Gastrocnemius medialis (tissue), 4 donors: ENCODE results near the gene ZBTB6. TPM values are rescaled to one million over a fixed set of nuclear protein-coding genes. Genes with fewer than 3 reads are reported as not detected.

Experiments
- ATAC-seq, 2 donors: fragments of 150-250 bp; one replicate each; pipeline ENCODE4 v1.9.1; 2016
- DNase-seq, 2 donors: peaks; one replicate each; pipeline ENCODE4 v3.0.0-alpha.2; 2019
- H3K27ac ChIP-seq, 4 donors: fragments of 200-600 bp; sonication (generic); 1 replicate in 1 of 4; 2 replicates in 3 of 4; pipeline ENCODE4 v1.5.1; 2016 to 2018; ENCODE audit warnings: mild to moderate bottlenecking in 2 of 4, moderate library complexity in 1 of 4
- H3K27me3 ChIP-seq, 3 donors: fragments of 200-600 bp; sonication (generic) in 2 of 3; 1 replicate in 1 of 3; 2 replicates in 2 of 3; pipeline versions ENCODE4 v1.5.1 to v1.6.0; 2016 to 2019; ENCODE audit warnings: mild to moderate bottlenecking in 1 of 3, moderate library complexity in 1 of 3
- H3K36me3 ChIP-seq, 2 donors: fragments of 200-600 bp; sonication (generic) in 1 of 2; one replicate each; pipeline ENCODE4 v1.5.1; 2017 to 2018
- H3K4me1 ChIP-seq, 2 donors: fragments of 200-600 bp; sonication (generic) in 1 of 2; one replicate each; pipeline ENCODE4 v1.5.1; 2016 to 2017; ENCODE audit warnings: mild to moderate bottlenecking in 2 of 2
- H3K4me3 ChIP-seq, 4 donors: fragments of 200-600 bp; sonication (generic) in 3 of 4; 1 replicate in 1 of 4; 2 replicates in 3 of 4; pipeline ENCODE4 v1.5.1; 2016 to 2019; ENCODE audit warnings: mild to moderate bottlenecking in 2 of 4
- H3K9me3 ChIP-seq, 3 donors: fragments of 200-600 bp; sonication (generic) in 2 of 3; 1 replicate in 1 of 3; 2 replicates in 2 of 3; pipeline ENCODE4 v1.5.1; 2016 to 2019
- POLR2A ChIP-seq, 2 donors: fragments of 450-650 bp; IDR thresholded peaks; one replicate each; pipeline ENCODE4 v1.6.1; 2017; ENCODE audit warnings: antibody characterized with exemption in 2 of 2, mild to moderate bottlenecking in 2 of 2, moderate library complexity in 2 of 2
- in situ Hi-C, 4 donors: fragments of 200-750 bp; cut with MboI; loops; one replicate each; pipeline versions ENCODE4 v1.15.0 to v1.8.0; 2017; ENCODE audit warnings: low sequenced_read_pairs in 4 of 4
- intact Hi-C: fragments of 100-400 bp; cut with DNase I; formaldehyde crosslinking; loops from one replicate; pipeline ENCODE4 v1.15.1; 2023; ENCODE audit warnings: low total_unique reads
- total RNA-seq, 4 donors: library from RNA; depleted of rRNA; stranded (reverse); fragments of >200 nt; gene quantifications; one replicate each; pipeline versions ENCODE4 v1.1.0 to v1.2.3, GENCODE V29; 2016
- TF ChIP-seq, protein P1 (sequence below), 5 experiments: fragments of 450-650 bp in 3 of 5; fragments of 200-600 bp in 2 of 5; sonication (generic) in 2 of 5; IDR thresholded peaks in 4 of 5; conservative IDR thresholded peaks in 1 of 5; 1 replicate in 4 of 5; 2 replicates in 1 of 5; pipeline ENCODE4 v1.5.1; 2016 to 2019; ENCODE audit warnings: antibody characterized with exemption in 5 of 5, mild to moderate bottlenecking in 3 of 5, moderate library complexity in 3 of 5

ZBTB6 gene
- total RNA-seq, 4 donors from 2014 or later = 4.5 to 12.0 (median 7.8) TPM

DNA sequence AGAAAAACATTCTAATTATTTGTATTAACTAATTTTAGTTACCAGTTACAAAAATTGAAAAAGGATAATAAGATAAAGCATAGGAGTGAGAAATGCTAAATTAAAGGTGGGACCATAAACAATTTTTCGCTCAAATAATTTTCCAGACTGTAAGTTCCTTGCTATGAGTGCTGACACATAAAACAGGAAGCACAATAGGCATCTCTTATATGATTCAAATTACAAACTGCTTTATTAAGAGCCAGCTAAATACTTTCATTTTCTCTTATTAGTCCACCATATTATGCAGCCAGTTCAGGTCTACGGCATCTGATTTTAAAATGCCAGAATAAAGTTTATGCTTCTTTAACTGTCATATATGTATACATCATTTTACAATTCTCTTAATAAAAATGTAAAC lies 12.3 kb downstream of the ZBTB6 start:
- intact Hi-C loops = loop anchor here (5.0 to 10.0 kb wide), 3 partner anchors 73 to 806 kb away; partner anchors contain the start of genes PDCL and TTLL11
- Histone ChIP-seq H3K36me3 (peaks cover 0 to 4% of the 10 kb centered on the region in 2 donors), H3K27ac (no peak overlapping the region), H3K4me1 (peaks cover 25 to 44% of the 10 kb centered on the region in 2 donors), H3K27me3 (no peaks in the 10 kb centered on the region), H3K4me3 (no peak overlapping the region), H3K9me3 (no peaks in the 10 kb centered on the region)
- in situ Hi-C loops = no loop called here
- no peak for TF ChIP-seq POLR2A (IDR thresholded peaks at IDR 0.05)
- TF ChIP-seq, protein P1, sequence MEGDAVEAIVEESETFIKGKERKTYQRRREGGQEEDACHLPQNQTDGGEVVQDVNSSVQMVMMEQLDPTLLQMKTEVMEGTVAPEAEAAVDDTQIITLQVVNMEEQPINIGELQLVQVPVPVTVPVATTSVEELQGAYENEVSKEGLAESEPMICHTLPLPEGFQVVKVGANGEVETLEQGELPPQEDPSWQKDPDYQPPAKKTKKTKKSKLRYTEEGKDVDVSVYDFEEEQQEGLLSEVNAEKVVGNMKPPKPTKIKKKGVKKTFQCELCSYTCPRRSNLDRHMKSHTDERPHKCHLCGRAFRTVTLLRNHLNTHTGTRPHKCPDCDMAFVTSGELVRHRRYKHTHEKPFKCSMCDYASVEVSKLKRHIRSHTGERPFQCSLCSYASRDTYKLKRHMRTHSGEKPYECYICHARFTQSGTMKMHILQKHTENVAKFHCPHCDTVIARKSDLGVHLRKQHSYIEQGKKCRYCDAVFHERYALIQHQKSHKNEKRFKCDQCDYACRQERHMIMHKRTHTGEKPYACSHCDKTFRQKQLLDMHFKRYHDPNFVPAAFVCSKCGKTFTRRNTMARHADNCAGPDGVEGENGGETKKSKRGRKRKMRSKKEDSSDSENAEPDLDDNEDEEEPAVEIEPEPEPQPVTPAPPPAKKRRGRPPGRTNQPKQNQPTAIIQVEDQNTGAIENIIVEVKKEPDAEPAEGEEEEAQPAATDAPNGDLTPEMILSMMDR (IDR thresholded peaks at IDR 0.05 in 4 of 5, conservative IDR thresholded peaks at IDR 0.05 in 1 of 5) = no peak
- no peak for DNase-seq
- no peak for ATAC-seq

DNA sequence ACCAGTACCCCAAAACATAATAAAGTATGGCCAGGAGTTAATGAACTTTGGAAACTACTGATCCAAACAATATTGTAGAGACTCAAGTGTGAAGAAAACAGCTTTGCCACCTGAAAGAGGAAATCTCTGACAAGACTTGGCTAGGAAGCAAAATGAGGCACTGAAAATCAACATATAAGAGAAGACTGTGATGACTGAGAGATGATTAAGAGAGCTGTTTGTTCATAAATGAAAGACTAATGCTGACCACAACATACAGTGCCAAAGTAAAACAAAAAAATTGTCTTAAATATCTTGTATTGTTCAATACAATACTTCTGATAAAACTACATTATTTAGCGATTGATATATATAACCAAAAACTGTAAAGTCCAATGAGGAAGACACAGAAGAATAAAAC lies 15.2 kb downstream of the ZBTB6 start:
- DNase-seq (no peak), ATAC-seq (no peak)
- H3K4me3 ChIP-seq = no peak overlapping the region
- no peaks in the 10 kb centered on the region for H3K9me3 ChIP-seq
- H3K27ac ChIP-seq = no peak overlapping the region
- no peak for TF ChIP-seq POLR2A (IDR thresholded peaks at IDR 0.05)
- TF ChIP-seq, protein P1 (IDR thresholded peaks at IDR 0.05 in 4 of 5, conservative IDR thresholded peaks at IDR 0.05 in 1 of 5) = no peak
- H3K36me3 ChIP-seq = peaks cover 0 to 15% of the 10 kb centered on the region in 2 donors
- intact Hi-C loops (no loop called here), in situ Hi-C loops (no loop called here)
- peaks cover 11 to 25% of the 10 kb centered on the region in 2 donors for H3K4me1 ChIP-seq
- no peaks in the 10 kb centered on the region for H3K27me3 ChIP-seq

DNA sequence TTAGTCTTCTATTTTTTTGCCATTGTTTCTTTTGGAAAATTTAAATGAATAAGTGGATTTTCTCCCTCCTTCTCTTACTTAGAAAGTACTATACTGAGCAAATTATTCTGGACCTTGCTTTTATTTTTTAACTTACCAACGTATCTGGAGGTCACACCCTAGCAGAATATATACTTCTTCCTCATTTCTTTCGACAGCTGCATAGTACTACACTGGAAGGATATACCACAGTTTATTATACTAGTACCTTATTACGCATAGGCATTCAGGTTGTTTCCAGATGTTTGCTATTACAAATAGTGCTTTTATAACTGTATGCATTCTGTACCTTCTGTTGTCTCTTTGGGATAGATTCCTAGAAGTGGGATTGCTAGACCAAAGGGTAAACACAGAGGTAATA lies 24.6 kb downstream of the ZBTB6 start:
- in situ Hi-C loops = no loop called here

DNA sequence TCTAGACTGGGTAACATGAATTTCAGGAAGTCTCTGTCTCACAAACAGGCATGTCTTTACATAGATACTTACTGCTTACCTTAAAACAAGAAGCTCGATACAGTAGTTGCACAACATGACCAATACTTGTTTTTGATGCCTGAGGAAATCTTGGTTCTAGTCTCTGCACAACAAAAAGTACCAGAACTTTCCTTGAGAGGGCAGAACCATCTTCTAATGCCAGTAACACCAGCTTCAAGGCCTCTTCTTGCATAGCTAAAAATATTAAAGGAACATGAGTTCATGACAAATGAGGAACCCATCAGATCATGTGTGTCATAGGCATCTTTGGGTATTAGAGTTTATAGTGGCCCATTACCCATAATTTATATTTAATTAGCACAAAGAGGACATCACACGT lies 30.0 kb downstream of the ZBTB6 start:
- TF ChIP-seq, protein P1 (IDR thresholded peaks at IDR 0.05 in 4 of 5, conservative IDR thresholded peaks at IDR 0.05 in 1 of 5) = no peak
- no peak for TF ChIP-seq POLR2A (IDR thresholded peaks at IDR 0.05)
- no peaks in the 10 kb centered on the region for H3K9me3 ChIP-seq
- no peaks in the 10 kb centered on the region for H3K4me1 ChIP-seq
- H3K4me3 ChIP-seq = no peak overlapping the region
- H3K27me3 ChIP-seq = no peaks in the 10 kb centered on the region
- intact Hi-C loops = no loop called here
- ATAC-seq (no peak), DNase-seq (no peak)
- no peak overlapping the region for H3K27ac ChIP-seq
- peaks cover 4 to 97% of the 10 kb centered on the region in 2 donors for H3K36me3 ChIP-seq
- in situ Hi-C loops = no loop called here

More for the DNA sequence above, 24.6 kb downstream of the ZBTB6 start:
- Histone ChIP-seq H3K4me1 (no peaks in the 10 kb centered on the region), H3K27ac (no peak overlapping the region), H3K27me3 (no peaks in the 10 kb centered on the region), H3K4me3 (no peak overlapping the region), H3K36me3 (peaks cover 0 to 92% of the 10 kb centered on the region in 2 donors), H3K9me3 (no peaks in the 10 kb centered on the region)
- intact Hi-C loops = no loop called here
- ATAC-seq (no peak), DNase-seq (no peak)
- TF ChIP-seq, protein P1 (IDR thresholded peaks at IDR 0.05 in 4 of 5, conservative IDR thresholded peaks at IDR 0.05 in 1 of 5) = no peak
- TF ChIP-seq POLR2A (IDR thresholded peaks at IDR 0.05) = no peak

DNA sequence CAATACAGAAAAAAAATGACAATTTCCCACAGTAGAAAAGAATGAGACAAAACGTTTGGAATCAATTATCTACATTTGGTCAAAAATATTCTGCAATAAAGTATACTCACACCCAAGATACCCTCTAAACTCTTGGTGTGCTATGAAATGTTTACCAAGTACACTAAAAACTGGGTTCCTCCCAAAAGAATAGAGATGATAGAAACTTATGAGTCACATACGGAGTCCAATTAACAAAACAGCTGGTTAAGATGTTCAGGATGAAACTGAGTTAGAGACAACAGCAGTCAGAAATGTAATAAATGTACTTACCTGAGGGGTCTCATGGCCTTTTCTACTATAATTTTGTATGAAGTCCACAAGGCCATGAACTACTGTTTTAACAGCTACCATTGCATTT lies 33.7 kb downstream of the ZBTB6 start:
- intact Hi-C loops (no loop called here), in situ Hi-C loops (no loop called here)
- no peak for DNase-seq
- Histone ChIP-seq H3K4me1 (no peaks in the 10 kb centered on the region), H3K9me3 (no peaks in the 10 kb centered on the region), H3K27me3 (no peaks in the 10 kb centered on the region), H3K27ac (no peak overlapping the region), H3K36me3 (peaks cover 4 to 94% of the 10 kb centered on the region in 2 donors), H3K4me3 (no peak overlapping the region)
- TF ChIP-seq POLR2A (IDR thresholded peaks at IDR 0.05) = no peak
- TF ChIP-seq, protein P1 (IDR thresholded peaks at IDR 0.05 in 4 of 5, conservative IDR thresholded peaks at IDR 0.05 in 1 of 5) = no peak
- ATAC-seq = no peak
